M059J (cell line): Measurements from ENCODE around the gene ADGRV1. TPM values are rescaled to one million over a fixed set of nuclear protein-coding genes. Genes with fewer than 3 reads are reported as not detected.

Source experiments
- DNase-seq: peaks from one replicate; pipeline ENCODE4 v3.0.0-alpha.2; 2012; ENCODE audit warnings: low read depth
- total RNA-seq: library from RNA; depleted of rRNA; stranded (reverse); fragments of >200 nt; shearing (Covaris generic); gene quantifications from 2 replicates; pipeline ENCODE4 v1.2.3, GENCODE V29; 2014

Gene ADGRV1
- total RNA-seq, 1 experiment from 2014 or later = 0.47 TPM

GRCh38 chr5:91106842-91107511 lies 548.4 kb downstream of the ADGRV1 start:
- DNase-seq = no peak

DNA sequence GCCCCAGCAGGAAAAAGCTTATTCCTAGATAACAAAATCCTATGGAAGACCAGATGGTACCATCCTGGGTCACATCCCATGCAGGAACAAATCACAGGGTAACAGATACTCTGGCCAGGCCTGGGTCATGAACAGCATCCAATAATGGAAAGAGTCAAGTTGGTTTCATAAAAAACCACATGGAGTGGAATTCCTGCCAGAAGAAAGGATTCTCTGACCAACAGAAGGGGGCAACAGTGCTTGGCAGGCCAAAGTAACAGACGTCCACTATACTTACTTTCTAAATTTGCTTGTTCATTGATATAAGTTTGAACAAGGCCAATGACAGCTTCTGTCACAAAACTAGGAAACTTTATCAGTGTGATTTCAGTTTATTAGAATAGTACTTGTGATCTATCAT lies 551.0 kb downstream of the ADGRV1 start:
- no peak for DNase-seq

DNA sequence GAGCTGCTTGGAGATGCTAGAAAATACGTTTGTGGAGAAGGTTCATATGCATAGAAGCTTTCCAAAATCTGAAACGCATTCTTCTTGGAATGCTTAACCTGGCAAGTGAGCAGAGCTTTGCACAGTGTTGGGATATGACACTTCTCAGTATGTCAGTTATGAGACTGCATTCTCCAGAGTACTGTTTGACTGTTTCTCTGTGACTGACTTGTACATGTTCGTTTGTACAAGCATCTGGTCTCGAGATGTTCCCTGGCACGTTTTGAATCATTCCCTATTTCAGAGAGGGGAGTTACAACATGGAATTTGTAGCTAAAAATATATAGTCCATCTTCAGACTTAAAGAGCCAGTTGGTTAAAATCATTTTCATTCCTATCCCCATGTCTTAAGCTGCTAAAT lies 552.1 kb downstream of the ADGRV1 start:
- no peak for DNase-seq

DNA sequence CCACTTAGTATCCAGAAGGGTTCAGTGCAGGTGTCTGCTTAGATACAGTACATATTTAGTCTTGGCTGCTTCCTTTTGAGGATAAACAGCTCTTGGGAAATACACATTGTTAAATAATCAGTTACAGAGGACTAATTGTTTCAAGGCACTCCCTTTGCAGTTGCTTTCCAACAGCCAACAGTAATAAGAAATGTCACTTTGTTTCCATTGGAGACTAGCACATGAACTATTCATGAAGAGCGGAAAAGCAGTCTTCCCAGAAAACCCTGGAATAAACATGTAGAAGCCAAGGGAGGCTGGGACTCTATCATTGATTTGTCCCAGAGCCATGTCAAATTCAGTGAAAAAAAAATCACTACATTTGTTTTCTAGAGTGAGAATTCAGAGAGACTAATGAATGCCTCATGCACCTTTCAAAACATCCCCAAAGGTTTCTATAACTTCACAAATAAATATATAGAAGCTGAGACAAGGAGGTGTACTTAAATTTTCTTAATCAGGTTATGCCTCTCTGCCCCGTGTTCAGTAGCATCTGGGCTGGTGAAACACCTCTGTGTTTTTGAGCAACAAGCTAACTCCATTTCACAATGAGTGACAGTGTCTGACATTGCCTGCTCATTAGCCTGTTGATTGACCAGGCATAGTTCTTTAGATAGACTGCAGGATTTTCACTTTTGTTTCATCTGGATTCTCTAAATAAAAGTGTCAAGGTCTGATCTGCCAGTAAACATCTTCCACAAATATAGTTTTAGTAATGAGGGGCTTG lies 553.1 kb downstream of the ADGRV1 start:
- DNase-seq = no peak

GRCh38 chr5:91114658-91115057 lies 556.1 kb downstream of the ADGRV1 start:
- no peak for DNase-seq

DNA sequence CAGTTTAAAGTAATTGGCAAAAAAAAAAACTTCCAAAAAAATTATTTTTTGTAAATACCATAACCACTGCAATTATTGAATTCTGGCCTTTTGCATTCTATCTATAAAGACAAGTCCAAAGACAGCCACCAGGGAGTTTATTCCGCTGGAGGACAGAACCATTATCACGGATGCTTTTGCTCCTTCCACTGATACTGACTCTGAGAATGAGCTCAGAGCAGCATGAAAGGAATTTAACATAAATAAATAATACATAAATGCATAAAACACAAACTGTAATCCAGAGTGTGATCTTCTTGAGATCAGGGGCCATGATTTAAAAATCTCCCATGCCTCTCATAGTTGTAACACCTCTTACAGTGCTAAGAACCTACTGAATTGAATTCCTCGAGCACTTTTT lies 559.8 kb downstream of the ADGRV1 start:
- DNase-seq = no peak

DNA sequence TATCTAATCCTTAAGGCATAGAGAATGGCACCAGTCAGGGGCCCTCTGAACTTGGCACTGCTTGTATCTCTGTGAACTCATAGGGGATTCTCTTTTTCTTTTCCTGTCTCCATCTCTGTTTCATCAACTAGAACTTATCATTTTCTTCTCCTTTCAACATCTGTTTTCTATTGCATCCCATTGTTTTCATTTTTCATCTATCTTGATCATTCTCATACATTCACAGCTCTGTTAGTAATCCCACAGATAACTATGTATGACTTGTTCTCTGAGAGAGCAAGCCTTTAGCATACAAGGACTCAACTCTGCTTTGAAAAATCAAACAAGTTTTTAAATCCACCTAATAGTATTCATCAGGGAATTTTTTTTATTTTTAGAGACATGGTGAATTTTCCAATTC lies 560.2 kb downstream of the ADGRV1 start:
- DNase-seq = no peak

DNA sequence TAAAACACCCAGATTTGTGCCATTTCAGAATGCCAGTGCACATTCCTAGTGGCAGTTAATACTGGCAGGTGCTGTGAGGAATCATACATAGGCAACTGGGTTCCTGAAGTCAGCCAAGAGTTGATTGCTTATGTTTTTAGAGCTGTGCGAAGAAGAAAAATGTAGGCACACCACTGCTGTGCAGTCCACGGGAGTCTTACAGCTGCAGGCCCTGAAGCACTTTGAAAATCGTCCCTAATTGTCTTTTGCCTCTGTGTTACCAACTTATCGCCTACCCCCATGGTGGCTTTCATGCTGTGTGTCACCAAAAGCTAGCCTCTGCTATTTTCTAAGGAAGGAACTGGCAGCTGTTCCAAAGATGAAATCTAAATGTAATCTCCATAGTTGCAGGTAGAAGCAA lies 560.6 kb downstream of the ADGRV1 start:
- no peak for DNase-seq

- no peak for DNase-seq
Observed at GRCh38 chr5:91119981-91120850, 561.6 kb downstream of the ADGRV1 start.

GRCh38 chr5:91121347-91121993 lies 562.9 kb downstream of the ADGRV1 start:
- no peak for DNase-seq

DNA sequence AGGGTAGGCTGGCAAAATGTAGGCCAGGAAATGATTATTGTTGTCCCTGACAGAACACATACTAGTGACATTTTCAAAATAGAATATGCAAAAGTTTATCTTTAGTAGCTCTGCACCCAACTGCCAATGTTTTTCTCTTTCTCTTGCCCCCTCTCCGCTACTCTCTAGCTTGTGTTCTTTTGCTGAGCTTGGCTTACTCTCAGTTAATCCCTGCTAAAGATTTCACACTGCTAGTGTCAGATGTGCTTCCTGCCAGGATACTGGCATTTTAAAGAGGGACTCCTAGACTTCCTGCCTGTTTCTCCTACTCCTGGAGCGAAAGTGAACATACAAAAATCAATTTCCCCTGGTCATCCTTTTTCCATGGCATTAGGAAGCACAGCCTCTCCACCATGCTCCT lies 564.1 kb downstream of the ADGRV1 start:
- DNase-seq = no peak

- no peak for DNase-seq
Observed at GRCh38 chr5:91123291-91123690, 564.7 kb downstream of the ADGRV1 start.

- DNase-seq = no peak
Observed at GRCh38 chr5:91123901-91124300, 565.3 kb downstream of the ADGRV1 start.

DNA sequence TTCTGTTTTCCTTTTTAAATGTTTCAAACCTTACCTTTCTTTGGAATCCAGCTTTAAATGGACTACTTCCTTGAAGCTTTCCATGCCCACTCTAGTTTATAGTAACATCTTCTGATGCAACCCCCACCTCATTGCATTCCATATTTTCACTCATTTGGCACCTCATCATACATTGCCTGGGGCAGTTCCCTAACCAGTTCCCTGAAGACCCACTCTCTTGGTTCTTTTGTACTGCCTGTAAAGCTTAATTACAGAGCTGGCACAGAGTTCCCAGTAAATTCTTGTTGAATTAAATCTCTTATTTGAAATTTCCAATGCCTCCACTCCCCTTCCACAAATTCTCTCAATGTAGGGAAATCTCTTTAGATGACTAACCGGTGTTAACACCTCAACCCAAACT lies 567.3 kb downstream of the ADGRV1 start:
- peak; percentile 32 for DNase-seq

DNA sequence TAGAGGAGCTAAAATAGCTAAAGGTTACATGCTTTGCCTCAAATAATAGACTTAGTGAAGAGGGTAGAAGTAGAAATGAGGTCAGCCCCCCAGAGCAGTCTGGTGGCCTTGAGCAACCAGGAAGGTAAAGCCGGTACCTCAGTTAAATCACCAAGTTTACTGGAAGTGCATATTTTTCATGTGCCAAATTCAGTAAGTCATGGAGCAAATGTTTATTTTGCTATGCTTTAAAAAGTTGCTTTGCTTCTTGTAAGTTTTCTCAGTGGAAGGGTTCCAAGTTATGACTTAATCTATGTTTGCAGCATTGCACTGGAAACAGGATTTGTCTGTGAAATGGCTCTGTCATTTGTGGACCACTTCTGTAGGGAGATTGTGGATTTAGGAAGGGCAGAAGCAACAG lies 567.9 kb downstream of the ADGRV1 start:
- DNase-seq = peak; percentile 82

DNA sequence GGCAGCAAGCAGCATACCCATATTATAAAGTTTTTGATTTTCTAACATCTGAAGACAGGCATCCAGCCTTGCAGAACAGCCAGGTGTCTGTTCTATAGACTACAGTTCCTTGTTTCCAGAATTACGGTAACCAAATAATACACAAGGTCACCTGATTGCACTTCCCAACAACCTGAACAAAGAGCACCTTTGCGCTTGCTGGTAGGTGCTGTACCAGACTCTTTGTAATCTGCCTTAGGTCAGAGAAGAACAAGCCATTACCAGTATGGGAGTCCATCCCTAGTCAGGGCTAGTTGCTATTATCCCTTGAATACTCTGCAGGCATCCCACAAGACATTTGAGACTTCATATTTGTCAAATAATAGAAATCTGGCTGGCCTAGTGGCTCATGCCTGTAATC lies 568.3 kb downstream of the ADGRV1 start:
- DNase-seq = no peak

GRCh38 chr5:91127456-91128081 lies 569.0 kb downstream of the ADGRV1 start:
- peak; percentile 10 for DNase-seq

DNA sequence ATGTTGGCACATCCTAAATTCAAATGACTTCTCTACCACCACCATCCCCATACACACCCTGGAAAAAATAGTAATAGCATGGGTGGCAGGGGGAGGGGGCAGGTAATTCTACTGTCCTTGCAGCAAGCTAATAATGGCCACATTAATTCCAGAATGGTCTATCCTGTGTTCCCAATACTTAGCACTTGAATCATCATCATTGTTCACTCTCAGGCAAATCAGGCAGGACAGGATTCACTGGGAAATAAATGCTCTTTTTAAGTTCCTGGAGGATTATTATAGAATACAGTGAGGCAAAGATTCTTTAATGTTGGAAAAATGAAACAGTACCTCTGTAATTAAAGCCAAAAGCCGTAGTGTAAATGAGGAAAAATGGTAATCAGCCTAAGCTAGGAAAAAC lies 570.0 kb downstream of the ADGRV1 start:
- DNase-seq = no peak

- no peak for DNase-seq
Observed at GRCh38 chr5:91129748-91130147, 571.2 kb downstream of the ADGRV1 start.

DNA sequence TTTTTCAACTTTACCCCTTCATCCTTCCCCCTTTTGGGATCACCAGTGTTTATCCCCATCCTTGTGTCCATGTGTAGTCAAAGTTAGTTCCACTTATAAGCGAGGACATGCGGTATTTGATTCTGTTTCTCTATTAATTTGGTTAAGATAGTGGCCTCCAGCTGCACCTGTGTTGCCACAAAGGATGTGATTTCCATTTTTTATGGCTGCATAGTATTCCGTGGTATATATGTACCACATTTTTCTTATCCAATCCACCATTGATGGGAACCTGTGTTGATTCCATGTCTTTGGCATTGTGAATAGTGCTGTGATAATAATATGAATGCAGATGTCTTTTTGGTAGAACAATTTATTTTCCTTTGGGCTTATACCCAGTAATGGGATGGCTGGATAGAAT lies 572.2 kb downstream of the ADGRV1 start:
- no peak for DNase-seq

DNA sequence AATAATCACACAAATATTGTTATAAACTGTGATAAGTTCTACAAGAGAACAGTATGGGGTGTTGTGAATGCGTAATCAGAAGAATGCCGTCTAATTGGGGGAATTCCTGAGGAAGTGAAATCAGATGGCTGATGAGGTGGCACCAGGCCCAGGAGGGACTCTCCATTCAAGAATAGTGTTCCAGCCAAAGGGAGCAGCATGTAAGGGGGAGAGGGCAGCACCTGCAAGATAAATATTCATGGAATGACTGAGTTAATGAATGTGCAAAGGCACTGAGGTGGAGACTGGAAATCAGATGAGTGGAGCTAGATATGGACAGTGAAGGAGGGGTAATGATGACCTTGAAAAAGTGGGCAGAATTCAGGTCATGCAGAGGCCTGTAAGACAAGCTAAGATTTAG lies 574.0 kb downstream of the ADGRV1 start:
- DNase-seq = no peak

GRCh38 chr5:91133183-91133582 lies 574.6 kb downstream of the ADGRV1 start:
- DNase-seq = no peak
